Fibroblast of villous mesenchyme (primary cell): ENCODE data around the gene NFIX. TPM values are rescaled to one million over a fixed set of nuclear protein-coding genes. Genes with fewer than 3 reads are reported as not detected.

Experiments used
- DNase-seq: peaks from one replicate; pipeline ENCODE4 v3.0.0-alpha.2; 2010; ENCODE audit warnings: low read depth
- H3K4me3 ChIP-seq: 2 replicates; pipeline ENCODE4 v1.5.1; 2011; ENCODE audit warnings: low read depth, mild to moderate bottlenecking, low read length
- total RNA-seq: library from RNA; depleted of rRNA; stranded (reverse); fragments of >200 nt; gene quantifications from 2 replicates; pipeline ENCODE4 v1.2.3, GENCODE V29; 2012
- TF ChIP-seq, protein P1 (sequence below): IDR thresholded peaks from 2 replicates; pipeline ENCODE4 v1.5.1; 2012; ENCODE audit warnings: low read depth, mild to moderate bottlenecking, low read length; ENCODE audit not compliant: insufficient read depth

NFIX gene
- total RNA-seq, 1 donor = 30.2 TPM

DNA sequence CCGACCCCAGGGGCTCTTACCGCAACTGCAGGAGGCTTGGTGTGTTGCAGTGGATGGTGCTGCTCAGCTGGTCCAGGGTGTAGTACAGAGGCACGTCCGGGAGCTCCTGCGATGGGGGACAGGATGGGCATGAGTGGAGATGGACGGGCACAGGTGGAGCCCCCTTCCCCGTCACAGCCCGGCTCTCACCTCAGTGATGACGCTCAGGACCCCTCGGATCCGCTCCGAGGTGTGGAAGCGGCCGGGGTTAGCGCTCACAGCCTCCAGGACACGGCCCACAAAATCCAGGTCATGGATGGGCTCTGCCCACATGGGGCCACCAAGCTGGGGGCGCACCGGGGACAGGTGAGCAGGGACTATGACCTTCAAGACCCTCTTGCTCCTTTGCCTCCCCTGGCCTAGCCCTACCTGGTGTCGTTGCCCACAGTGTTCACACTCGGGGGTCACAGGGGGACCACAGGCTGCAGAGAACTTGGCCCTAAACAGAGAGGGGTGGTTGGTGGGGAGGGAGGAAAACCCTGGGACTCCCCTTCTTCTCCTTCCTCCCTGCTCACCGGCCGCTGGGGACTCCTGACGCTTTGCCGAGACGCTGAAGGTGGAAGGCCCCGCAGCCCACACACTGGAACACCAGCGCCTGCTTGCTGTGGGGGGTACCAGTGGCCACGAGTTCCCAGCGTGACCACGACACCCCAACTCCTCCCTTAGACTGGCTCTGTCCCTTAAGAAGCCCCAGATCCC, 114.3 kb downstream of the NFIX start:
- no peak overlapping the region for H3K4me3 ChIP-seq
- DNase-seq = no peak
- TF ChIP-seq, protein P1, sequence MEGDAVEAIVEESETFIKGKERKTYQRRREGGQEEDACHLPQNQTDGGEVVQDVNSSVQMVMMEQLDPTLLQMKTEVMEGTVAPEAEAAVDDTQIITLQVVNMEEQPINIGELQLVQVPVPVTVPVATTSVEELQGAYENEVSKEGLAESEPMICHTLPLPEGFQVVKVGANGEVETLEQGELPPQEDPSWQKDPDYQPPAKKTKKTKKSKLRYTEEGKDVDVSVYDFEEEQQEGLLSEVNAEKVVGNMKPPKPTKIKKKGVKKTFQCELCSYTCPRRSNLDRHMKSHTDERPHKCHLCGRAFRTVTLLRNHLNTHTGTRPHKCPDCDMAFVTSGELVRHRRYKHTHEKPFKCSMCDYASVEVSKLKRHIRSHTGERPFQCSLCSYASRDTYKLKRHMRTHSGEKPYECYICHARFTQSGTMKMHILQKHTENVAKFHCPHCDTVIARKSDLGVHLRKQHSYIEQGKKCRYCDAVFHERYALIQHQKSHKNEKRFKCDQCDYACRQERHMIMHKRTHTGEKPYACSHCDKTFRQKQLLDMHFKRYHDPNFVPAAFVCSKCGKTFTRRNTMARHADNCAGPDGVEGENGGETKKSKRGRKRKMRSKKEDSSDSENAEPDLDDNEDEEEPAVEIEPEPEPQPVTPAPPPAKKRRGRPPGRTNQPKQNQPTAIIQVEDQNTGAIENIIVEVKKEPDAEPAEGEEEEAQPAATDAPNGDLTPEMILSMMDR = no peak

DNA sequence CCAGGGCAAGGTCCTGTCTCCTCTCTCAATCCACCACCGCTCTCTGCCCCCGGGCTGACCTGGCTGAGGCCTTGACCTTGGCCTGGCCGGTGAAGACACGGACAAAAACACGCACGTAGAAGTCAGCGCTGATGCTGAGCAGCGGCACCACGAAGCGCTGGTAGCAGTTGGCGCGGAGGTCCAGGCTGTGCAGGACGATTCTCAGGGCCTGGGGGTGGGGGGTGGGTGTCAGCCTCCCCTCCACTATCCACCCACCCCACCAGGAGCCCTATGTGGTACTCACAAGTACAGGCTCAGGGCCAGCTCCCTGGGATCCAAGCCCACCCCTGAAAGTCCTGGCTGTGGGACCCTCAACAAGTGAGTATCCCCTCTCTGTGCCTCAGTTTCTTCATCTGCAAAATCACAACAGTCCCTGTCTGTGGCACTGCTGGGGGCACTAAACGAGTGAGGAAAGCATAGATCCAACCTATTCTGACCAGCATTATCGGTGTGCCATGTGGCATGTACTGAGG, 114.9 kb downstream of the NFIX start:
- H3K4me3 ChIP-seq = no peak overlapping the region
- no peak for DNase-seq
- TF ChIP-seq, protein P1 = no peak

DNA sequence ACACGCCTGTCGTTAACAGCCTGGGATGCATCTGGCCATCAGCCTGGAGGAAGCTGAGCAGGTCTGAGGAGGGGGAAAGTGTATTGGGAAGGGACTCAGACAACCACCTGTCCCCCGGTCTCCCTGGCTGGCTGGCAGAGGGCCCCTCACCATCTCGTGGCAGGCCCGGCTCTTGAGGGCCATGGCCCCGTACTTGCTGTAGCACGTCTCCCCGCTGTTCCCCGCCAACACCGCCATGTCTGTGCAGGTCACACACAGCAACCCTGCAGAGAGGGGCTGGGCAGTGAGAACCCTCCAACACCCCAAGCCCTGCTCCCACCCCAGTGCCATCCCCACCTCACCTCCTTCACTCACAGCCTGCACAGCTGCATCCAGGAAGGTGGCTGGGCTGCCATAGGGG, 117.3 kb downstream of the NFIX start:
- TF ChIP-seq, protein P1 = no peak
- DNase-seq = no peak
- no peak overlapping the region for H3K4me3 ChIP-seq

DNA sequence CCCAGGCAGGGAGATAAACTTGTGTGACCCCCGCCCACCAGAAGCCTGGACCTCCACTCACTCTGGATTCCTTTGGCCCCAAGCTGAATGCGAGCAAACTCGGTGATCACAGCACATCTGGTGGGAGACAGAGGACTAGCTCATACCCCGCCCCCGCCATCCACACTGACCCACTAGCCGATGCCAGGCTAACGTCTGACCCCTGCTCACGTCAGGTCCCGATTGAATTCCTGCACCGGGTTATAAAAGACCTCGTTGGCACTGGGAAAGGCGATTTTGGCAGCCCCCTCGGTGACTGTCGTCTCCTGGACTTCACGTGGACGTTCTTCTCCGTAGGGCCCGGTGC, 120.6 kb downstream of the NFIX start:
- H3K4me3 ChIP-seq = peak overlapping the region; percentile 91
- TF ChIP-seq, protein P1 = no peak
- no peak for DNase-seq

DNA sequence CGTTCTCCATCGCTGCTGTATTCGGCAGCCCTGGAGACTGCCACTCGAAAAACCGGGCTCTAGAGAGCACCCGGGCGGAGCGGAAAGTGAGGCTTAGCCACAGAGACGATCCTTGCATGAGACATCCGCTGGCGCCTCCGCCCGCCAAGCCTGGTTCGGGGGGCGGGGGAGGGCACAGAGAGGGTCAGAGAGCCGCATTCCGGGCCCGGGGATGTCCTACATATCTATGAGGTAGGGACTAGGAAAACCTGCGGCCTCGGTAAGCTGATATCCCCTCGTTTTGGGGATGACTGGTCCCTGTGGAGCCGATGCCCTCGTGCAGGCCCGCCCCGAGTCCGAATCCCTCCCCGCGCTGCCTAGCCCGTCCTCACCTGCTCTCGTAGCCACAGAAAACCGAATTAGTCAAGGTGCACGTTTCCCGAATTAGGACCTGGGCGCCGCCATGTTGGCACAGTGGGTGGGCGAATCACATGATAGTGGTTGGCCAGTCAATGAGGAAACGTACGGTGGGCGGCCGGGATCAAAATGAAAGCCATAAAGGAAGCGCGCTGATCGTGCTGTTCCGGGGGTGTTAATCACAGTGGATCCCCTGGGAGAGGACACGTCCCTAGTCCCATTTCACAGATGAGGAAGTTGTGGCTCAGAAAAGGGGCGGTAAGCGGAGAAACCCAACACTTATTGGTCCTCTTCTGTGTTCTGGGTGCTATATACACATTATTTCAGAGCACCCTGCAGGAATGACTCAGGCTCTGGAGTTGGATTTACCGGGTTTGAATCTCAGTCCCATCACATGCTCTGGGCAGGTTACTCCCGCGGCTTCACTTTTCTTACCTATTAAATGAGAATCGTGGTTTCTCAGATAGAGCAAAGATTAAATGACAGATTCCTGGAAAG, 121.3 kb downstream of the NFIX start, which contains the start of gene TRMT1:
Gene TRMT1, minus strand, starts transcription at position 459 of the 894 bp plus-strand sequence. Its CDS starts 341 bp downstream, at position 118.
- DNase-seq = peak; percentile 93
- H3K4me3 ChIP-seq = peak within 1 kb of the TSS; percentile 91
- TF ChIP-seq, protein P1 = no peak

DNA sequence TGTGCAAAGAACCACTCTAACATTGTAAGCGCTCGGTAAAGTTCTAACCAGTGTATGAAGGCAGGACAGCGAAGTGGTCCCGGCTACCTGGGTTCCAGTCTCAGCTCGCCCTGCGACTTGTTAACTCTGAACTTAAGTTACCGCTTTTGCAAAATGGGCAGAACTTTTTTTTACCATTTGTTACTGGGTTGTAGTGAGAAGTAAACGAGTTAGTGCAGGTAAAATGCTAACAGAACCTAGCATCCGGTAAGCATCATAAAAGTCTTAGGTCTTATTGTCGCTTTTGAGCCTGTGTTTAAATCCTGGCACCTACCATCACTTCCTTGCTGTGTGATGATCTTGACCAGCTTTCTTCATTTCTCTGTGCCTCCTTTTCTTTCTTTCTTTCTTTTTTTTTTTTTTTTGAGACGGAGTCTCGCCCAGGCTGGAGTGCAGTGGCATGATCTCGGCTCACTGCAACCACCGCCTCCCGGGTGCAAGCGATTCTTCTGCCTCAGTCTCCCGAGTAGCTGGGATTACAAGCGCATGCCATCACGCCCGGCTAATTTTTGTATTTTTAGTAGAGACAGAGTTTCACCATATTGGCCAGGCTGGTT, 122.0 kb downstream of the NFIX start:
- TF ChIP-seq, protein P1 = no peak
- no peak for DNase-seq
- H3K4me3 ChIP-seq = peak overlapping the region; percentile 91
